K562 (cell line): ENCODE data around the gene NME7. TPM values are rescaled to one million over a fixed set of nuclear protein-coding genes. Genes with fewer than 3 reads are reported as not detected.

Experiments
- ATAC-seq: fragments of 200-7000 bp; cut with Tn5 transposase; 3 replicates; pipeline ENCODE4 v1.9.1; 2020; ENCODE audit warnings: moderate library complexity
- BruUV-seq: library from RNA; stranded (reverse); fragments of 400-500 nt; replicated peaks from 2 replicates; lab custom pipeline; 2021; lab: Mats Ljungman, UMichigan
- CTCF ChIA-PET: fragments of 300-600 bp; formaldehyde crosslinking; extraction: SDS; loops from one replicate; lab custom pipeline; 2021; ENCODE audit warnings: low intra/inter-chr PET ratio; lab: Yijun Ruan, JAX
- POLR2A ChIA-PET: fragments of 300-600, 350-650 bp; sonication (Branson Sonifier 250); formaldehyde crosslinking; extraction: SDS; loops from one replicate; lab custom pipeline; 2021; ENCODE audit warnings: antibody characterized with exemption, inconsistent platforms; lab: Yijun Ruan, JAX
- DNase-seq, 4 experiments: peaks; one replicate each; pipeline versions ENCODE4 v3.0.0 to v3.0.0-alpha.2; 2011 to 2018; ENCODE audit warnings: low spot score in 3 of 4, mixed read lengths in 3 of 4; ENCODE audit errors: extremely low read depth in 1 of 4
- FAIRE-seq: peaks from 2 replicates; lab custom pipeline; 2011; peaks lifted over from hg19 to GRCh38; lab: Jason Lieb, UNC
- H2AFZ ChIP-seq: 2 replicates; pipeline ENCODE4 v1.6.0; 2011; ENCODE audit warnings: low read depth, low read length, control low read depth, inconsistent platforms
- H3K27ac ChIP-seq: fragments of 200-600 bp; 3 replicates; pipeline ENCODE4 v1.8.0; 2011; ENCODE audit warnings: low read depth, mild to moderate bottlenecking, control low read depth, inconsistent platforms, low read length, moderate library complexity, mixed read lengths; ENCODE audit errors: extremely low read depth
- H3K27me3 ChIP-seq, 2 experiments: fragments of 300-600 bp in 1 of 2; 2 replicates in 1 of 2; 3 replicates in 1 of 2; pipeline versions ENCODE4 v1.6.0 to v1.8.0; 2011; ENCODE audit warnings: inconsistent platforms in 2 of 2, low read length in 2 of 2, mild to moderate bottlenecking in 1 of 2, mixed read lengths in 1 of 2, moderate library complexity in 1 of 2; ENCODE audit not compliant: control insufficient read depth in 2 of 2, insufficient read depth in 2 of 2
- H3K36me3 ChIP-seq: fragments of 300-600 bp; 3 replicates; pipeline ENCODE4 v1.8.0; 2011; ENCODE audit warnings: mild to moderate bottlenecking, low read length, inconsistent platforms; ENCODE audit not compliant: control insufficient read depth, insufficient read depth
- H3K4me1 ChIP-seq, 2 experiments: fragments of 200-600 bp in 1 of 2; replicated peaks in 1 of 2; 2 replicates in 1 of 2; 3 replicates in 1 of 2; pipeline versions ENCODE4 v1.5.1 to v1.8.0; 2011; ENCODE audit warnings: inconsistent platforms in 2 of 2, low read length in 2 of 2, mild to moderate bottlenecking in 1 of 2, mixed read lengths in 1 of 2, moderate library complexity in 1 of 2; ENCODE audit not compliant: control insufficient read depth in 2 of 2, insufficient read depth in 2 of 2
- H3K4me2 ChIP-seq: 2 replicates; pipeline ENCODE4 v1.6.1; 2011; ENCODE audit warnings: low read length, control low read depth, inconsistent platforms, mixed read lengths; ENCODE audit not compliant: insufficient read depth
- H3K4me3 ChIP-seq: fragments of 200-600 bp; sonication (generic), shearing (Covaris generic); 2 replicates; pipeline ENCODE4 v1.5.1; 2016; ENCODE audit warnings: control low read depth, inconsistent platforms
- H3K79me2 ChIP-seq: fragments of 200-600 bp; 3 replicates; pipeline ENCODE4 v1.8.0; 2011; ENCODE audit warnings: low read length, inconsistent platforms; ENCODE audit not compliant: control insufficient read depth, insufficient read depth
- H3K9ac ChIP-seq, 2 experiments: 2 replicates each; pipeline versions ENCODE4 v1.6.0 to v1.6.1; 2011; ENCODE audit warnings: low read depth in 2 of 2, low read length in 2 of 2, control low read depth in 1 of 2, inconsistent platforms in 1 of 2, mild to moderate bottlenecking in 1 of 2, mixed read lengths in 1 of 2; ENCODE audit not compliant: insufficient read depth in 1 of 2
- H3K9me1 ChIP-seq: one replicate; pipeline ENCODE4 v1.6.0; 2011; ENCODE audit warnings: inconsistent platforms, mild to moderate bottlenecking, low read length, moderate library complexity; ENCODE audit not compliant: control insufficient read depth, insufficient read depth
- H3K9me3 ChIP-seq: replicated peaks from 2 replicates; pipeline ENCODE4 v1.5.1; 2011; ENCODE audit warnings: low read depth, low read length, inconsistent platforms; ENCODE audit not compliant: control insufficient read depth, insufficient read depth
- H4K20me1 ChIP-seq: replicated peaks from 2 replicates; pipeline ENCODE4 v1.6.1; 2011; ENCODE audit warnings: low read length, inconsistent platforms, mixed read lengths; ENCODE audit not compliant: control insufficient read depth, insufficient read depth
- ARHGAP35 ChIP-seq: fragments of 450-650 bp; IDR thresholded peaks from 2 replicates; pipeline ENCODE4 v1.6.1; 2018; ENCODE audit not compliant: partially characterized antibody
- ZFPM2 ChIP-seq: fragments of 250-450 bp; sonication (Bioruptor Pico); IDR thresholded peaks from 2 replicates; pipeline ENCODE4 v1.5.1; 2022; ENCODE audit warnings: mild to moderate bottlenecking
- ZNF444 ChIP-seq: fragments of 250-450 bp; sonication (Bioruptor Pico); IDR thresholded peaks from 2 replicates; pipeline ENCODE4 v1.4.0; 2020; ENCODE audit warnings: mild to moderate bottlenecking, moderate library complexity
- WGBS: fragments of 100-300 bp; shearing (Covaris generic); methylation state at CpG from one replicate; pipeline ENCODE4 v1.1.6; 2016; ENCODE audit warnings: low coverage, mixed read lengths; ENCODE audit not compliant: insufficient coverage; ENCODE audit errors: missing lambda C conversion rate; 5-methylcytosine and 5-hydroxymethylcytosine counted together
- in situ Hi-C: fragments of 300-500 bp; cut with MboI; formaldehyde crosslinking; loops from 4 replicates; pipeline ENCODE4 v1.15.0; 2018; ENCODE audit warnings: inconsistent platforms, mixed read lengths
- intact Hi-C: fragments of 100-400 bp; cut with micrococcal nuclease; formaldehyde crosslinking; loops from 2 replicates; pipeline ENCODE4 v1.14.2; 2022
- polyA plus RNA-seq, 8 experiments: library from polyadenylated mRNA; depleted of rRNA in 4 of 8; stranded (reverse) in 5 of 8; unstranded in 3 of 8; fragments of >200 nt; fragmentation: Nextera tagmentation in 2 of 8; fragmentation: Illumina TruSeq in 1 of 8; extraction: Ambion mirVana in 2 of 8; extraction: Trizol in 1 of 8; gene quantifications; 2 replicates each; pipeline versions ENCODE4 v1.2.1 to v1.2.3, GENCODE V29; 2011 to 2014; ENCODE audit warnings: inconsistent platforms in 1 of 8, missing spikeins in 1 of 8
- total RNA-seq, 7 experiments: library from RNA; depleted of rRNA in 6 of 7; stranded (reverse); fragments of >200 nt in 6 of 7; fragmentation: Illumina TruSeq in 2 of 7; extraction: Trizol in 2 of 7; gene quantifications; 2 replicates each; pipeline versions ENCODE4 v1.2.1 to v1.2.3, GENCODE V29; 2011 to 2021; ENCODE audit warnings: low replicate concordance in 1 of 7
- TF ChIP-seq, protein P1 (sequence below), 2 experiments: IDR thresholded peaks in 1 of 2; conservative IDR thresholded peaks in 1 of 2; 2 replicates each; pipeline ENCODE4 v1.6.1; 2016; ENCODE audit warnings: low read depth in 2 of 2, mild to moderate bottlenecking in 1 of 2, missing compliant biosample characterization in 1 of 2, missing genetic modification characterization in 1 of 2, moderate library complexity in 1 of 2

NME7 gene
- total and polyA plus RNA-seq, 9 of the 15 experiments (the other 6 are each of a cell fraction or from before 2014, with no cell fraction given) = 7.9 to 43.2 (median 23.9) TPM

DNA sequence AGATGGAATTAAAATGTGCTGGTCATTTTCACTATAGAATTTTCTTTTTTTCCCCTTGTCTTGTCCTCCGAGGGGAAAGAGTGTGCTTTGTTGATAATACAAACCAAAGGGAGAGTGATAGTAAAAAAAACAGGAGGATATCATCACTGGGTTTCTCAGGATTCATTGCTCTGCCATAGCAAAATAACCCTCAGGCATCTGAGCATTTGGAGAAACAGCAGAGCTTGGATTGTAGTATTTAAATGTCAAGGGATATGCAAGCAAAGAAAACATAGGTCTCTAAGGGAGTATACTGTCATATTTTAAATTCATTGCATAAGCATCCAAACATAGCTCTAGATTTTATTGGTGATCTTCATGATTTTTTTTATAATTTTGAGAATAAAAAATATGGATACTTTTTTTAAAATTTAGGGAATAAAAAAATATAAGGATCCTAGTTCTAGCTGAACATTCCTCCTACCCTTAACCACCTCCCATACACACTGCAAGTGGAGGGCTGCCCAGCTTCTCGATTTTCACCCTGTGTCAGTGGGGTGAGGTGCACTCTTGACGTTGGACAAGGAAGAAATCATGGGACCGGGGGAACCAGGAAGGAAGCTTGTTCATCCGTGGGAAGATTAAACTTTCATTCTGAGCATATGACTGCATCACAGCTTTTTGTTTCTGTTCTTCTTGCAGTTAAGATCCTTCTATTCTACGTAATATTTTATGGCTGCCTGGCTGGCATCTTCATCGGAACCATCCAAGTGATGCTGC is 256.7 kb downstream of the NME7 start (continued):
- TF ChIP-seq, protein P1, sequence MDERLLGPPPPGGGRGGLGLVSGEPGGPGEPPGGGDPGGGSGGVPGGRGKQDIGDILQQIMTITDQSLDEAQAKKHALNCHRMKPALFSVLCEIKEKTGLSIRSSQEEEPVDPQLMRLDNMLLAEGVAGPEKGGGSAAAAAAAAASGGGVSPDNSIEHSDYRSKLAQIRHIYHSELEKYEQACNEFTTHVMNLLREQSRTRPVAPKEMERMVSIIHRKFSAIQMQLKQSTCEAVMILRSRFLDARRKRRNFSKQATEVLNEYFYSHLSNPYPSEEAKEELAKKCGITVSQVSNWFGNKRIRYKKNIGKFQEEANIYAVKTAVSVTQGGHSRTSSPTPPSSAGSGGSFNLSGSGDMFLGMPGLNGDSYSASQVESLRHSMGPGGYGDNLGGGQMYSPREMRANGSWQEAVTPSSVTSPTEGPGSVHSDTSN (CRISPR knock-in tag; IDR thresholded peaks at IDR 0.05; ENCODE audit: low read depth) = no peak
- TF ChIP-seq, protein P1 (tag; conservative IDR thresholded peaks at IDR 0.05; ENCODE audit: low read depth) = no peak
- TF ChIP-seq ZNF444 (CRISPR knock-in tag) (no peak), ZFPM2 (CRISPR knock-in tag) (no peak)

DNA sequence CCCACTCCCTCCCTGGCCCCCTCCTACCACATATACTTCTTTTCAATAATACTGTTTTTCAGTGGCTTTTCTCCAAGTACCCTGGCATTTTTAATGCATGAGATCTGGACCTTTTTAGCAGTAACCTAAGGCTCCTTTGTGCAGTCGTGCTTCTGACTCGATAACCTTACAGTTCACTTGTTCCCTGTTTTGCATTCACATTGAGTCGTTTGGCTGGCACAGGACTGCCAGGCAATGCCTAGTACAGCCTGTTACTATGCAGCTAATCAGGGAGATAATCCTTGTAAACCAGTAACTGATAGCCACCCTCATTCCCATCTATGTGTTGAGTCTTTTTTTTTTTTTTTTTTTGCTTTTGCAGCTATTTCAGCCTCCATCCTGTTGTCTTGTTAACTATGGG is 257.4 kb downstream of the NME7 start:
- Histone ChIP-seq H3K4me1 (peaks cover 3 to 18% of the 10 kb centered on the region in 2 experiments; a peak in 4 of 5 replicates), H4K20me1 (no peaks in the 10 kb centered on the region), H3K27ac (no peak overlapping the region), H3K4me2 (no peak overlapping the region), H3K27me3 (peaks cover 0 to 10% of the 10 kb centered on the region in 2 experiments; a peak in 2 of 5 replicates), H3K36me3 (no peaks in the 10 kb centered on the region), H3K9ac (no peak overlapping the region), H2AFZ (no peak overlapping the region), H3K4me3 (no peak overlapping the region), H3K9me3 (no peaks in the 10 kb centered on the region), H3K79me2 (no peaks in the 10 kb centered on the region), H3K9me1 (no peaks in the 10 kb centered on the region)
- FAIRE-seq = no peak
- no peak for ATAC-seq
- in situ Hi-C loops (no loop called here), intact Hi-C loops (no loop called here)
- WGBS = 31% methylated on average over 3 of the region's 3 CpGs
- CTCF ChIA-PET = interaction anchor here (0.7 kb wide), 2 partner anchors 371 to 1122 kb away, joined by 3 to 4 read pairs; no protein-coding TSS in a partner anchor
- DNase-seq = no peak
- BruUV-seq = no TSS peak
- POLR2A ChIA-PET = interaction anchor here (0.7 to 1.7 kb wide), 3 partner anchors 10 to 82 kb away, joined by 3 to 4 read pairs (median 3); no protein-coding TSS in a partner anchor
- no peak for TF ChIP-seq ARHGAP35
